DND-41 (cell line): ENCODE results near the gene PRKAG2.

Experiments
- ATAC-seq: fragments of 200-7000 bp; cut with Tn5 transposase; 3 replicates; pipeline ENCODE4 v1.9.1; 2021; ENCODE audit warnings: low read depth; ENCODE audit not compliant: insufficient read depth
- DNase-seq: peaks from one replicate; pipeline ENCODE4 v3.0.0-alpha.2; 2020
- H2AFZ ChIP-seq: 2 replicates; pipeline ENCODE4 v1.6.0; 2012; ENCODE audit warnings: low read depth, low read length
- H3K27ac ChIP-seq: 2 replicates; pipeline ENCODE4 v1.5.1; 2012; ENCODE audit warnings: low read length, inconsistent platforms
- H3K27me3 ChIP-seq: fragments of 200-600 bp; sonication (generic); 2 replicates; pipeline ENCODE4 v1.6.0; 2012; ENCODE audit warnings: low read length, mild to moderate bottlenecking, inconsistent platforms; ENCODE audit not compliant: insufficient read depth, poor library complexity
- H3K36me3 ChIP-seq: 2 replicates; pipeline ENCODE4 v1.5.1; 2012; ENCODE audit warnings: low read length, inconsistent platforms; ENCODE audit not compliant: insufficient read depth
- H3K4me1 ChIP-seq: 2 replicates; pipeline ENCODE4 v1.5.1; 2012; ENCODE audit warnings: mild to moderate bottlenecking, low read length; ENCODE audit not compliant: insufficient read depth
- H3K4me2 ChIP-seq: 2 replicates; pipeline ENCODE4 v1.6.0; 2012; ENCODE audit warnings: mild to moderate bottlenecking, moderate library complexity, low read length, inconsistent platforms; ENCODE audit not compliant: insufficient read depth
- H3K4me3 ChIP-seq, 2 experiments: fragments of 200-600 bp in 1 of 2; shearing (Covaris generic) in 1 of 2; 2 replicates each; pipeline ENCODE4 v1.5.1; 2012 to 2016; ENCODE audit warnings: inconsistent platforms in 2 of 2, low read length in 2 of 2, mild to moderate bottlenecking in 2 of 2, low read depth in 1 of 2, moderate library complexity in 1 of 2
- H3K79me2 ChIP-seq: 2 replicates; pipeline ENCODE4 v1.6.0; 2012; ENCODE audit warnings: low read length, inconsistent platforms; ENCODE audit not compliant: insufficient read depth
- H3K9ac ChIP-seq: 2 replicates; pipeline ENCODE4 v1.6.0; 2012; ENCODE audit warnings: low read depth, mild to moderate bottlenecking, inconsistent platforms, low read length, moderate library complexity
- H3K9me3 ChIP-seq: 2 replicates; pipeline ENCODE4 v1.5.1; 2012; ENCODE audit warnings: low read length, moderate library complexity, mild to moderate bottlenecking, inconsistent platforms; ENCODE audit not compliant: insufficient read depth, severe bottlenecking
- H4K20me1 ChIP-seq: 2 replicates; pipeline ENCODE4 v1.6.0; 2012; ENCODE audit warnings: low read length; ENCODE audit not compliant: insufficient read depth
- EZH2 ChIP-seq: IDR thresholded peaks from 3 replicates; pipeline ENCODE4 v1.6.1; 2012; ENCODE audit warnings: borderline replicate concordance, low read depth, mild to moderate bottlenecking, moderate library complexity, low read length, inconsistent platforms; ENCODE audit not compliant: severe bottlenecking
- TF ChIP-seq, protein P1 (sequence below): IDR thresholded peaks from 2 replicates; pipeline ENCODE4 v1.5.1; 2012; ENCODE audit warnings: borderline replicate concordance, low read length, moderate library complexity, mild to moderate bottlenecking; ENCODE audit not compliant: poor library complexity, severe bottlenecking; ENCODE audit errors: extremely low read depth

The PRKAG2 gene

DNA sequence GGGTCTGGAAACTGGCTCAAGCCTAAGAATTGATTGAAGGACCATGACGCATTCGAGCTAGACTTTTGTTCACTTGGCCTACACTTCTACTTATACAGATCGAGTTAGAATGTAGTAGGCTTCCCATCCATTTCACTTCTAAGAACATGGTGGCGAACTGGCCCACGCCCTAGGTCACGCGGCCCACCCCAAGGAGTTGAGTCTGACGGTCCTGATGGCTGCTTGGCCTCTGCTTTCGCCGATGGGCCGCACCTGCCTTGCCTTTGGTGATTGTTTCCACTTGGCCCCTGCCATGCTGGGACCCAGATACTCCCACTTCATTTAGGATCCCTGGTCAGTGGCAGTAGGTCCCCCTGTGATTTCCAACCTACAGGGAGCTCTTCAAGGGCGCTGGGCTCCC lies 153.6 kb downstream of the PRKAG2 start:
- H3K4me1 ChIP-seq: no peaks in the 10 kb centered on the region
- DNase-seq: no peak
- TF ChIP-seq EZH2: no peak
- TF ChIP-seq, protein P1, sequence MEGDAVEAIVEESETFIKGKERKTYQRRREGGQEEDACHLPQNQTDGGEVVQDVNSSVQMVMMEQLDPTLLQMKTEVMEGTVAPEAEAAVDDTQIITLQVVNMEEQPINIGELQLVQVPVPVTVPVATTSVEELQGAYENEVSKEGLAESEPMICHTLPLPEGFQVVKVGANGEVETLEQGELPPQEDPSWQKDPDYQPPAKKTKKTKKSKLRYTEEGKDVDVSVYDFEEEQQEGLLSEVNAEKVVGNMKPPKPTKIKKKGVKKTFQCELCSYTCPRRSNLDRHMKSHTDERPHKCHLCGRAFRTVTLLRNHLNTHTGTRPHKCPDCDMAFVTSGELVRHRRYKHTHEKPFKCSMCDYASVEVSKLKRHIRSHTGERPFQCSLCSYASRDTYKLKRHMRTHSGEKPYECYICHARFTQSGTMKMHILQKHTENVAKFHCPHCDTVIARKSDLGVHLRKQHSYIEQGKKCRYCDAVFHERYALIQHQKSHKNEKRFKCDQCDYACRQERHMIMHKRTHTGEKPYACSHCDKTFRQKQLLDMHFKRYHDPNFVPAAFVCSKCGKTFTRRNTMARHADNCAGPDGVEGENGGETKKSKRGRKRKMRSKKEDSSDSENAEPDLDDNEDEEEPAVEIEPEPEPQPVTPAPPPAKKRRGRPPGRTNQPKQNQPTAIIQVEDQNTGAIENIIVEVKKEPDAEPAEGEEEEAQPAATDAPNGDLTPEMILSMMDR: no peak
- no peaks in the 10 kb centered on the region for H3K79me2 ChIP-seq
- no peak overlapping the region for H3K9ac ChIP-seq
- peaks cover 3% of the 10 kb centered on the region for H4K20me1 ChIP-seq
- H3K4me2 ChIP-seq: no peak overlapping the region
- no peak overlapping the region for H2AFZ ChIP-seq
- no peaks in the 10 kb centered on the region for H3K9me3 ChIP-seq
- no peaks in the 10 kb centered on the region for H3K36me3 ChIP-seq
- no peak for ATAC-seq
- peaks cover 38% of the 10 kb centered on the region for H3K27me3 ChIP-seq
- no peak overlapping the region for H3K4me3 ChIP-seq
- no peak overlapping the region for H3K27ac ChIP-seq

DNA sequence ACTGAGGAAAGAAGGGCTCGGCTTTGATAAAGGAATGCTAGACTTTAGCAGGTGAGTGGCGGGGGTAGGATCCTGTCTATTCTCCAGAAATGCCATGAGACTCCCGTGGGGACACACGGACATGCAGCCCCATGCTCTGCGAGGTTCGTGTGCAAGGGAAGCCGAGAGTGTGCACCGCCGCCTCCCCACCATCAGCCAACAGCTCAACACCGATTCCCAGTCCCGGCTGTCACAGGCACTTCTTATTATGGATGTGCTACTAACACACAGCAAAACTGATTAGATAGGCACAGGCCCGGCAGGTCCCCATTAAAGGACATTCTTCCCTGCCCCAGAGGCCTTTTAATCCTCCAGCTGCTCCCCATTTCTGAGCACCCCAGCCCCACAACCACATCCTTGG lies 154.4 kb downstream of the PRKAG2 start:
- Histone ChIP-seq H3K4me3 (no peak overlapping the region), H3K79me2 (no peaks in the 10 kb centered on the region), H3K9ac (no peak overlapping the region), H3K4me1 (no peaks in the 10 kb centered on the region), H3K4me2 (no peak overlapping the region), H4K20me1 (peaks cover 3% of the 10 kb centered on the region), H2AFZ (no peak overlapping the region), H3K27ac (no peak overlapping the region), H3K27me3 (peaks cover 38% of the 10 kb centered on the region), H3K9me3 (no peaks in the 10 kb centered on the region), H3K36me3 (no peaks in the 10 kb centered on the region)
- no peak for TF ChIP-seq EZH2
- TF ChIP-seq, protein P1: no peak
- ATAC-seq: no peak
- no peak for DNase-seq

- no peaks in the 10 kb centered on the region for H3K9me3 ChIP-seq
- peaks cover 3% of the 10 kb centered on the region for H4K20me1 ChIP-seq
- peaks cover 38% of the 10 kb centered on the region for H3K27me3 ChIP-seq
- no peaks in the 10 kb centered on the region for H3K79me2 ChIP-seq
- no peaks in the 10 kb centered on the region for H3K36me3 ChIP-seq
- no peaks in the 10 kb centered on the region for H3K4me1 ChIP-seq
- no peak overlapping the region for H3K27ac ChIP-seq
- no peak for TF ChIP-seq EZH2
- TF ChIP-seq, protein P1: no peak
- H2AFZ ChIP-seq: no peak overlapping the region
- H3K9ac ChIP-seq: no peak overlapping the region
- ATAC-seq (no peak), DNase-seq (no peak)
- no peak overlapping the region for H3K4me3 ChIP-seq
- H3K4me2 ChIP-seq: no peak overlapping the region
Observed at GRCh38 chr7:151721694-151722093, 155.2 kb downstream of the PRKAG2 start.

DNA sequence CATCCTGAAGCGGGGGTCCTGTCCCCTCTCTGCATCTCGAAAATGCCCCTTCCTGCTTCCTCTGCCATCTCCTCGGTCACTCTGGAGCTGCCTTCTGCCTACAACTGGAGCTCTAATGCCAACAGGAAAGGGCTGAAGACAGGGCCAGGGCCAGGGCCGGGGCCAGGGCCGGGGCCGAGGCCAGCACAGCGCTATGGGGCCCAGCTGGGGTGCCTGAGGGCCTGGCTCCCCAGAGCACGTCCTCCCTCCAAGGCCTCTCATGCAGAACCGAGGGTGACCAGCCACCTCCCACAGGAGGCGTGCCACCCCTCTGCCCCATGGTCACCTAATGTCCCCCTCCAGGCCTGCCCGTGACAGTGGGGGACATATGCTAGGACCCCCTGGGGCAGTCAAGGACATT lies 155.7 kb downstream of the PRKAG2 start:
- H3K79me2 ChIP-seq: no peaks in the 10 kb centered on the region
- no peaks in the 10 kb centered on the region for H3K4me1 ChIP-seq
- no peaks in the 10 kb centered on the region for H3K36me3 ChIP-seq
- ATAC-seq: no peak
- no peak overlapping the region for H3K9ac ChIP-seq
- no peak overlapping the region for H2AFZ ChIP-seq
- peaks cover 3% of the 10 kb centered on the region for H4K20me1 ChIP-seq
- H3K27ac ChIP-seq: no peak overlapping the region
- H3K4me2 ChIP-seq: no peak overlapping the region
- TF ChIP-seq, protein P1: no peak
- no peak for TF ChIP-seq EZH2
- H3K9me3 ChIP-seq: no peaks in the 10 kb centered on the region
- no peak overlapping the region for H3K4me3 ChIP-seq
- H3K27me3 ChIP-seq: peaks cover 38% of the 10 kb centered on the region
- no peak for DNase-seq
